ENCODE data around the gene LEMD3.
"Not testable (repeated sequence)": the region's sequence is repeated elsewhere in the genome, so short reads cannot be mapped to it uniquely, and the experiment has no call there.

Gene LEMD3

GRCh38 chr12:65279369-65280112 lies 110.2 kb downstream of the LEMD3 start:
- no peak for DNase-seq (ENCODE audit: low read depth)

GRCh38 chr12:65280306-65280705 lies 110.9 kb downstream of the LEMD3 start:
- no peak for DNase-seq (ENCODE audit: low read depth)

GRCh38 chr12:65282840-65283239 lies 113.5 kb downstream of the LEMD3 start:
- DNase-seq (ENCODE audit: low read depth), result no peak

GRCh38 chr12:65285532-65285931 lies 116.1 kb downstream of the LEMD3 start:
- DNase-seq (ENCODE audit: low read depth), result not testable (repeated sequence)

GRCh38 chr12:65287426-65287825 lies 118.0 kb downstream of the LEMD3 start:
- DNase-seq (ENCODE audit: low read depth), result no peak

GRCh38 chr12:65292241-65292640 lies 122.9 kb downstream of the LEMD3 start:
- DNase-seq (ENCODE audit: low read depth), result no peak

GRCh38 chr12:65293735-65294134 lies 124.4 kb downstream of the LEMD3 start:
- DNase-seq (ENCODE audit: low read depth), result no peak

- no peak for DNase-seq (ENCODE audit: low read depth)
These were observed 125.4 kb downstream of the LEMD3 start for GRCh38 chr12:65294641-65295262.

GRCh38 chr12:65296508-65297265 lies 127.3 kb downstream of the LEMD3 start:
- DNase-seq (ENCODE audit: low read depth), result no peak

All from stimulated activated CD8-positive, alpha-beta memory T cell treated with anti-CD3 and anti-CD28 coated beads, Interleukin-7, amount 100 ng/mL, for 24 hours (primary cell).